WTC11 (cell line): Measurements from ENCODE around the gene CLTB.

Experiments
- FOXJ3 ChIP-seq: sonication (generic); formaldehyde crosslinking; IDR thresholded peaks from 2 replicates; pipeline ENCODE4 v1.9.0; 2021; ENCODE audit warnings: missing genetic modification reagents, mild to moderate bottlenecking, borderline replicate concordance
- TF ChIP-seq, protein P1 (sequence below): sonication (generic); formaldehyde crosslinking; IDR thresholded peaks from 2 replicates; pipeline ENCODE4 v1.8.1; 2023; ENCODE audit warnings: mild to moderate bottlenecking, missing genetic modification reagents, moderate library complexity

GRCh38 chr5:176450077-176450476, 33.7 kb upstream of the CLTB start:
- TF ChIP-seq, protein P1, sequence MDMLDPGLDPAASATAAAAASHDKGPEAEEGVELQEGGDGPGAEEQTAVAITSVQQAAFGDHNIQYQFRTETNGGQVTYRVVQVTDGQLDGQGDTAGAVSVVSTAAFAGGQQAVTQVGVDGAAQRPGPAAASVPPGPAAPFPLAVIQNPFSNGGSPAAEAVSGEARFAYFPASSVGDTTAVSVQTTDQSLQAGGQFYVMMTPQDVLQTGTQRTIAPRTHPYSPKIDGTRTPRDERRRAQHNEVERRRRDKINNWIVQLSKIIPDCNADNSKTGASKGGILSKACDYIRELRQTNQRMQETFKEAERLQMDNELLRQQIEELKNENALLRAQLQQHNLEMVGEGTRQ (CRISPR knock-in tag) = no peak
- TF ChIP-seq FOXJ3 (CRISPR knock-in tag) = no peak
